GM12878 (cell line): Measurements from ENCODE around the gene CLEC6A. TPM values are rescaled to one million over a fixed set of nuclear protein-coding genes. Genes with fewer than 3 reads are reported as not detected.

Experiments
- ATAC-seq: fragments of 200-7000 bp; cut with Tn5 transposase; 3 replicates; pipeline ENCODE4 v1.9.1; 2020; ENCODE audit warnings: mild to moderate bottlenecking, moderate library complexity
- BruUV-seq: library from RNA; stranded (reverse); fragments of 400-500 nt; replicated peaks from 2 replicates; lab custom pipeline; 2021; lab: Mats Ljungman, UMichigan
- CTCF ChIA-PET: fragments of 300-600 bp; sonication (Branson Sonifier 250); formaldehyde crosslinking; extraction: SDS; loops from one replicate; lab custom pipeline; 2021; ENCODE audit warnings: inconsistent platforms; lab: Yijun Ruan, JAX
- POLR2A ChIA-PET: fragments of 350-600 bp; formaldehyde crosslinking; extraction: SDS; loops from one replicate; lab custom pipeline; 2021; ENCODE audit warnings: inconsistent platforms; lab: Charles Lee
- RAD21 ChIA-PET: fragments of 300-600 bp; sonication (Branson Sonifier 250); formaldehyde crosslinking; loops from one replicate; lab custom pipeline; 2023; ENCODE audit warnings: antibody characterized with exemption; ENCODE audit not compliant: unreplicated experiment; lab: Charles Lee
- SMC1A ChIA-PET: fragments of 300-600 bp; sonication (Branson Sonifier 250); formaldehyde crosslinking; loops from one replicate; lab custom pipeline; 2023; ENCODE audit not compliant: unreplicated experiment, uncharacterized antibody; lab: Charles Lee
- DNase-seq: peaks from one replicate; pipeline ENCODE4 v3.0.0-alpha.2; 2011; ENCODE audit warnings: low read depth, low spot score
- FAIRE-seq: peaks from 3 replicates; lab custom pipeline; 2011; peaks lifted over from hg19 to GRCh38; lab: Jason Lieb, UNC
- H2AFZ ChIP-seq: 2 replicates; pipeline ENCODE4 v1.6.0; 2011; ENCODE audit warnings: low read depth, low read length, control low read depth; ENCODE audit not compliant: control insufficient read depth
- H3K27ac ChIP-seq: 2 replicates; pipeline ENCODE4 v1.5.1; 2011; ENCODE audit warnings: control low read depth; ENCODE audit not compliant: control insufficient read depth, insufficient read depth
- H3K27me3 ChIP-seq, 2 experiments: replicated peaks in 1 of 2; 2 replicates each; pipeline versions ENCODE4 v1.6.0 to v1.6.1; 2011; ENCODE audit warnings: low read length in 1 of 2; ENCODE audit not compliant: control insufficient read depth in 2 of 2, insufficient read depth in 2 of 2
- H3K36me3 ChIP-seq, 2 experiments: 2 replicates each; pipeline ENCODE4 v1.5.1; 2011; ENCODE audit warnings: low read length in 1 of 2; ENCODE audit not compliant: control insufficient read depth in 2 of 2, insufficient read depth in 2 of 2
- H3K4me1 ChIP-seq: 2 replicates; pipeline ENCODE4 v1.6.1; 2011; ENCODE audit warnings: mild to moderate bottlenecking, low read length, moderate library complexity, mixed read lengths; ENCODE audit not compliant: control insufficient read depth, insufficient read depth
- H3K4me2 ChIP-seq: 2 replicates; pipeline ENCODE4 v1.6.0; 2011; ENCODE audit warnings: control low read depth; ENCODE audit not compliant: control insufficient read depth, insufficient read depth
- H3K4me3 ChIP-seq: fragments of 200-600 bp; sonication (generic); 2 replicates; pipeline ENCODE4 v1.5.1; 2016
- H3K79me2 ChIP-seq: 2 replicates; pipeline ENCODE4 v1.6.0; 2011; ENCODE audit warnings: low read length; ENCODE audit not compliant: control insufficient read depth, insufficient read depth
- H3K9ac ChIP-seq: 2 replicates; pipeline ENCODE4 v1.8.0; 2011; ENCODE audit warnings: low read length, control low read depth, mixed read lengths; ENCODE audit not compliant: control insufficient read depth, insufficient read depth
- H3K9me3 ChIP-seq: replicated peaks from 3 replicates; pipeline ENCODE4 v1.5.1; 2011; ENCODE audit warnings: mild to moderate bottlenecking, low read length; ENCODE audit not compliant: control insufficient read depth, insufficient read depth
- H4K20me1 ChIP-seq: 2 replicates; pipeline ENCODE4 v1.6.0; 2011; ENCODE audit not compliant: control insufficient read depth, insufficient read depth
- CBFB ChIP-seq: IDR thresholded peaks from 2 replicates; pipeline ENCODE4 v1.6.1; 2016; ENCODE audit warnings: antibody characterized with exemption, low read depth
- CUX1 ChIP-seq: IDR thresholded peaks from 2 replicates; pipeline ENCODE4 v1.6.1; 2012; ENCODE audit warnings: improper control_type of control experiment, low read depth, low read length; ENCODE audit not compliant: insufficient replicate concordance
- DPF2 ChIP-seq: fragments of 450-650 bp; IDR thresholded peaks from 2 replicates; pipeline ENCODE4 v1.6.1; 2017; ENCODE audit warnings: mild to moderate bottlenecking
- HSF1 ChIP-seq: fragments of 150-350 bp; IDR thresholded peaks from 2 replicates; pipeline ENCODE4 v1.6.1; 2014; ENCODE audit warnings: mild to moderate bottlenecking, low read depth, low read length
- SIX5 ChIP-seq: IDR thresholded peaks from 2 replicates; pipeline ENCODE4 v1.6.1; 2011; ENCODE audit warnings: mild to moderate bottlenecking, low read depth, low read length, moderate library complexity; ENCODE audit not compliant: severe bottlenecking
- SKIL ChIP-seq: fragments of 450-650 bp; IDR thresholded peaks from 2 replicates; pipeline ENCODE4 v1.6.1; 2017; ENCODE audit warnings: mild to moderate bottlenecking, low read depth, inconsistent platforms; ENCODE audit not compliant: poor library complexity, severe bottlenecking
- WGBS: methylation state at CpG from one replicate; pipeline ENCODE4 v1.1.6; 2016; ENCODE audit warnings: low lambda C conversion rate; ENCODE audit not compliant: insufficient replicate concordance, insufficient coverage; ENCODE audit errors: missing lambda C conversion rate; 5-methylcytosine and 5-hydroxymethylcytosine counted together
- in situ Hi-C: fragments of 300-500 bp; cut with MboI; formaldehyde crosslinking; loops from 9 replicates; pipeline ENCODE4 v1.14.3; 2018; ENCODE audit warnings: mixed read lengths
- intact Hi-C: fragments of 100-400 bp; cut with micrococcal nuclease; formaldehyde crosslinking; loops from one replicate; pipeline ENCODE4 v1.14.2; 2022; ENCODE audit not compliant: unreplicated experiment
- polyA plus RNA-seq, 11 experiments: library from polyadenylated mRNA; depleted of rRNA in 4 of 11; unstranded in 6 of 11; stranded (reverse) in 5 of 11; fragments of >200 nt; fragmentation: Nextera tagmentation in 4 of 11; fragmentation: Illumina TruSeq in 1 of 11; extraction: Ambion mirVana in 4 of 11; extraction: Trizol in 1 of 11; gene quantifications; 1 replicate in 1 of 11; 2 replicates in 10 of 11; pipeline versions ENCODE4 v1.2.1 to v1.2.3, GENCODE V29; 2011 to 2016; ENCODE audit warnings: inconsistent platforms in 2 of 11, missing spikeins in 2 of 11, low read depth in 1 of 11
- total RNA-seq, 4 experiments: library from RNA; depleted of rRNA in 3 of 4; stranded (reverse); fragments of >200 nt in 3 of 4; fragmentation: Illumina TruSeq in 1 of 4; extraction: Trizol in 1 of 4; gene quantifications; 2 replicates each; pipeline versions ENCODE4 v1.2.1 to v1.2.3, GENCODE V29; 2013 to 2021

The CLEC6A gene
- total and polyA plus RNA-seq, 10 of the 15 experiments (the other 5 are each of a cell fraction or from before 2014, with no cell fraction given), result not detected

GRCh38 chr12:8527250-8528130, 71.7 kb downstream of the CLEC6A start:
- ATAC-seq (no peak), FAIRE-seq (no peak), DNase-seq (no peak)
- TF ChIP-seq SIX5 (no peak), DPF2 (no peak), CBFB (no peak), HSF1 (no peak), CUX1 (no peak), SKIL (no peak)
- BruUV-seq, result no TSS peak
- Histone ChIP-seq H2AFZ (no peak overlapping the region), H3K27me3 (peaks cover 2 to 5% of the 10 kb centered on the region in 2 experiments; a peak in 2 of 4 replicates), H3K4me2 (no peak overlapping the region), H4K20me1 (no peaks in the 10 kb centered on the region), H3K36me3 (no peaks in the 10 kb centered on the region), H3K9me3 (no peaks in the 10 kb centered on the region; the same call in 2 of the 3 replicates), H3K4me3 (no peak overlapping the region), H3K27ac (no peak overlapping the region), H3K9ac (no peak overlapping the region), H3K79me2 (no peaks in the 10 kb centered on the region), H3K4me1 (no peaks in the 10 kb centered on the region)
- in situ Hi-C loops, result loop anchor here (25.0 kb wide), 1 partner anchor 360 kb away; no protein-coding TSS in a partner anchor
- intact Hi-C loops, result no loop called here
- ChIA-PET RAD21 (no interaction called here), SMC1A (no interaction called here), POLR2A (no interaction called here), CTCF (no interaction called here)
- 76% methylated on average over 28 of the region's 30 CpGs for WGBS
